ENCODE results near the gene VTI1A. TPM values are rescaled to one million over a fixed set of nuclear protein-coding genes. Genes with fewer than 3 reads are reported as not detected.

VTI1A gene
- total RNA-seq, 2 experiments from 2014 or later: 39.0 to 54.6 TPM

GRCh38 chr10:112519133-112519761 lies 72.2 kb downstream of the VTI1A start:
- ATAC-seq (peak; percentile 99), DNase-seq (peak; percentile 48)
- peaks cover 5% of the 10 kb centered on the region for H3K36me3 Mint-ChIP-seq
- peaks cover 22% of the 10 kb centered on the region for H3K4me1 Mint-ChIP-seq
- H3K27ac Mint-ChIP-seq: no peak overlapping the region
- peaks cover 4% of the 10 kb centered on the region for H3K27me3 Mint-ChIP-seq
- H3K4me3 Mint-ChIP-seq: no peak overlapping the region
- CTCF ChIA-PET: interaction anchor here (0.7 to 1.2 kb wide), 2 partner anchors 10 to 866 kb away, joined by 3 read pairs; no protein-coding TSS in a partner anchor
- H3K9me3 Mint-ChIP-seq (ENCODE audit: low read depth): no peaks in the 10 kb centered on the region

- DNase-seq: no peak
- no peak for ATAC-seq
- Mint-ChIP-seq H3K9me3 (ENCODE audit: low read depth) (no peaks in the 10 kb centered on the region), H3K4me1 (peaks cover 36% of the 10 kb centered on the region), H3K27ac (no peak overlapping the region), H3K27me3 (peaks cover 4% of the 10 kb centered on the region), H3K36me3 (peaks cover 4% of the 10 kb centered on the region), H3K4me3 (no peak overlapping the region)
- CTCF ChIA-PET: interaction anchor here (1.3 kb wide), 1 partner anchor 10 kb away, joined by 4 read pairs; no protein-coding TSS in a partner anchor
Observed at GRCh38 chr10:112520914-112521313, 73.9 kb downstream of the VTI1A start.

GRCh38 chr10:112524641-112525040 lies 77.6 kb downstream of the VTI1A start:
- H3K36me3 Mint-ChIP-seq: peaks cover 13% of the 10 kb centered on the region
- CTCF ChIA-PET: no interaction called here

DNA sequence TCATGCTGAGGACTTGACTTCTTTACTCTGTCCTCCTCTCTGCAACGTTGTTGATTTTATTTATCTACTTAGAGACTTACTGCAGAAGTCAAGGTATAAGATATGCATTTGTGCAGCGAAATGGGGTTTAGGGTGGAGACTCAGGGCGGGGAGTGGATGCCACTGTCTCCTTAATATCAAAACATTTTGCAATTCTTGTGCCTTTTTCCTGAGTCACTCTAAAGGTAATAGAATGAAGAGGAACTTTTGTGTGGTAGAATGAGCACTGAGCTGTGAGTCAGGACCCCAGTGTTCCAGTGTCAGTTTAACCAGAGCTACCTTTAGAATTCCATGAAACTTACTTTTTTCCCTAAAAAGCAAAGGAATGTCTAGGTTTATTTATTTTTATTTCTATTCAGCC lies 78.2 kb downstream of the VTI1A start:
- ATAC-seq (no peak), DNase-seq (no peak)
- Mint-ChIP-seq H3K9me3 (ENCODE audit: low read depth) (no peaks in the 10 kb centered on the region), H3K4me1 (peaks cover 26% of the 10 kb centered on the region), H3K36me3 (peaks cover 17% of the 10 kb centered on the region), H3K4me3 (no peak overlapping the region), H3K27me3 (peaks cover 4% of the 10 kb centered on the region), H3K27ac (no peak overlapping the region)
- CTCF ChIA-PET: no interaction called here

More at GRCh38 chr10:112524641-112525040, 77.6 kb downstream of the VTI1A start:
- peaks cover 27% of the 10 kb centered on the region for H3K4me1 Mint-ChIP-seq
- H3K27me3 Mint-ChIP-seq: peaks cover 4% of the 10 kb centered on the region
- no peak overlapping the region for H3K27ac Mint-ChIP-seq
- H3K9me3 Mint-ChIP-seq (ENCODE audit: low read depth): no peaks in the 10 kb centered on the region
- DNase-seq (no peak), ATAC-seq (no peak)
- no peak overlapping the region for H3K4me3 Mint-ChIP-seq

DNA sequence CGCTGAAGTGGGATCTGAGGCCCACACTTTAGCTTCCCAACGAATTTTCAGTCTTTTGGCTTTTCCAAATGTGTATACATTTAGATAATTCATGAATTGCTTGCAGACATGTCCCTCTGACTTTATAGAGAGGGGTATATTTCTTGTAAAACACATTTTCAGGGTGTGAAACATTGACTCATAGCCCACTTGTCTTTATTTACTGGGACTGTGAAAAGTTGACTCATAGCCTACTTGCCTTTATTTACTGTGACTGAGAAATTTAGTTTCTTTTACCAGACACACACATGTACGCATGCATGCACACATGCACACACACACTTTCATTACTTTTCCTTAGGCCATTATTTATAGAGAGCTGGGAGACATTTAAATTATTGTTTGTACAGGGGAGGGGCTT lies 79.1 kb downstream of the VTI1A start:
- H3K9me3 Mint-ChIP-seq (ENCODE audit: low read depth): peaks cover 5% of the 10 kb centered on the region
- H3K36me3 Mint-ChIP-seq: peaks cover 24% of the 10 kb centered on the region
- no peak overlapping the region for H3K4me3 Mint-ChIP-seq

GRCh38 chr10:112526906-112527305 lies 79.9 kb downstream of the VTI1A start:
- H3K27me3 Mint-ChIP-seq: peaks cover 4% of the 10 kb centered on the region
- peaks cover 5% of the 10 kb centered on the region for H3K9me3 Mint-ChIP-seq (ENCODE audit: low read depth)
- ATAC-seq (no peak), DNase-seq (no peak)
- H3K27ac Mint-ChIP-seq: no peak overlapping the region
- no peak overlapping the region for H3K4me3 Mint-ChIP-seq
- peaks cover 38% of the 10 kb centered on the region for H3K4me1 Mint-ChIP-seq
- H3K36me3 Mint-ChIP-seq: peaks cover 26% of the 10 kb centered on the region
- CTCF ChIA-PET: no interaction called here

More for the DNA sequence above, 79.1 kb downstream of the VTI1A start:
- DNase-seq (no peak), ATAC-seq (peak; percentile 91)
- H3K4me1 Mint-ChIP-seq: peaks cover 32% of the 10 kb centered on the region
- H3K27me3 Mint-ChIP-seq: peaks cover 4% of the 10 kb centered on the region
- CTCF ChIA-PET: interaction anchor here (0.7 kb wide), 1 partner anchor 1641 kb away, joined by 3 read pairs; no protein-coding TSS in a partner anchor
- no peak overlapping the region for H3K27ac Mint-ChIP-seq

- Mint-ChIP-seq H3K4me1 (peaks cover 47% of the 10 kb centered on the region), H3K27me3 (peaks cover 5% of the 10 kb centered on the region), H3K36me3 (peaks cover 32% of the 10 kb centered on the region), H3K9me3 (ENCODE audit: low read depth) (peaks cover 5% of the 10 kb centered on the region), H3K4me3 (no peak overlapping the region), H3K27ac (no peak overlapping the region)
- DNase-seq: no peak
- CTCF ChIA-PET: no interaction called here
- ATAC-seq: no peak
Observed at GRCh38 chr10:112528235-112528634, 81.2 kb downstream of the VTI1A start.

GRCh38 chr10:112531421-112531820 lies 84.4 kb downstream of the VTI1A start:
- H3K36me3 Mint-ChIP-seq: peaks cover 34% of the 10 kb centered on the region
- peak overlapping the region; percentile 72 for H3K27ac Mint-ChIP-seq
- peaks cover 5% of the 10 kb centered on the region for H3K9me3 Mint-ChIP-seq (ENCODE audit: low read depth)
- peaks cover 9% of the 10 kb centered on the region for H3K27me3 Mint-ChIP-seq
- ATAC-seq (no peak), DNase-seq (no peak)
- CTCF ChIA-PET: interaction anchor here (0.9 to 1.1 kb wide), 2 partner anchors 21 to 24 kb away, joined by 3 read pairs; no protein-coding TSS in a partner anchor
- peak overlapping the region; percentile 63 for H3K4me3 Mint-ChIP-seq
- peaks cover 38% of the 10 kb centered on the region for H3K4me1 Mint-ChIP-seq

- H3K9me3 Mint-ChIP-seq (ENCODE audit: low read depth): peaks cover 5% of the 10 kb centered on the region
- H3K36me3 Mint-ChIP-seq: peaks cover 31% of the 10 kb centered on the region
- peak overlapping the region; percentile 63 for H3K4me3 Mint-ChIP-seq
- DNase-seq: no peak
- H3K27me3 Mint-ChIP-seq: peaks cover 9% of the 10 kb centered on the region
- peaks cover 33% of the 10 kb centered on the region for H3K4me1 Mint-ChIP-seq
- peak overlapping the region; percentile 72 for H3K27ac Mint-ChIP-seq
- CTCF ChIA-PET: interaction anchor here (0.8 to 1.8 kb wide), 4 partner anchors 11 to 853 kb away, joined by 3 to 4 read pairs (median 3); no protein-coding TSS in a partner anchor
- ATAC-seq: peak; percentile 88
Observed at GRCh38 chr10:112532189-112532588, 85.2 kb downstream of the VTI1A start.

GRCh38 chr10:112532956-112533355 lies 85.9 kb downstream of the VTI1A start:
- Mint-ChIP-seq H3K36me3 (peaks cover 34% of the 10 kb centered on the region), H3K27me3 (peaks cover 9% of the 10 kb centered on the region), H3K27ac (no peak overlapping the region), H3K9me3 (ENCODE audit: low read depth) (peaks cover 5% of the 10 kb centered on the region), H3K4me3 (no peak overlapping the region), H3K4me1 (peaks cover 33% of the 10 kb centered on the region)
- ATAC-seq (no peak), DNase-seq (no peak)
- CTCF ChIA-PET: interaction anchor here (0.8 to 1.8 kb wide), 3 partner anchors 10 to 852 kb away, joined by 3 to 4 read pairs (median 3); no protein-coding TSS in a partner anchor

DNA sequence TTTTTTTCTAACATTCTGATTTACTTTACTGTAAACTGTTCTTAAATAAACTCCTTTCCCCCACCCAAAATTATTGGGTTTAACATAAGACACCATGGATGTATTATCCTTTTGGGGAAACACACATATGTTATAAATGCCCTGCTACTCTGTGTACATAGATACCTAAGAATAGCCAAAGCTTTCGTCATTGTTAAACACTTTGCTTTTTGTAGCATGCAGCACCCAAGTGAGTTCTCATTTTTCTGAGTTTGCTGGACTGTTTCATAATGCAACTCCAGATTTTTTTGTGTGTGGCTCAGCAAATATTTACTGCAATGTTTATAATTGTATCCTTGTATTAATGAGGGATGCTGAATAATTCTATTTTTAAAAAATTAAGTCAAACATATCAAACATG lies 86.9 kb downstream of the VTI1A start:
- H3K9me3 Mint-ChIP-seq (ENCODE audit: low read depth): peaks cover 5% of the 10 kb centered on the region
- CTCF ChIA-PET: interaction anchor here (1.8 kb wide), 1 partner anchor 851 kb away, joined by 4 read pairs; no protein-coding TSS in a partner anchor
- H3K27ac Mint-ChIP-seq: no peak overlapping the region
- DNase-seq (no peak), ATAC-seq (no peak)
- H3K36me3 Mint-ChIP-seq: peaks cover 34% of the 10 kb centered on the region
- H3K4me1 Mint-ChIP-seq: peaks cover 33% of the 10 kb centered on the region
- no peak overlapping the region for H3K4me3 Mint-ChIP-seq
- H3K27me3 Mint-ChIP-seq: peaks cover 9% of the 10 kb centered on the region

DNA sequence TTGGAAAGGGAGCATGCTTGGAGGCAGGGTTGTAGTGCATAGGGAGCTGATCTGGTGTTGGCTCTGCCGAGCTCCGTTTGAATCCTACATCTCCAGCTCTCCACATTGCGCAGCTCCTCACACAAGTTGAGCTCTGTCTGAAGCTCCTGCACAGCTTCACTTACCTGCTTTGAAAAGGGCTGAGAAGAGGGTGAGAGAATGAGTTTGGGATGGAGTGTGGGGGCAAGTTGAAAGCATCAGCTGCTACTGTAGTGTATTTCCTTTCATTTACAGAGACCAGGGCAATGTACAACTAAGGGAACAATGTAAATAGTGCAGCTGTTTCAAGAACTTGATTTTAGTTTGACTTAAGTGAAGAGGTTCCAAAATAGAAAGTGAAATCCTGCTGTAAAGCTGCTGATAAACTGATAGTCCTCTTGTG lies 88.5 kb downstream of the VTI1A start:
- peak overlapping the region; percentile 10 for H3K27ac Mint-ChIP-seq
- CTCF ChIA-PET: interaction anchor here (0.6 kb wide), 2 partner anchors 60 to 336 kb away, joined by 3 to 5 read pairs; no protein-coding TSS in a partner anchor
- H3K4me1 Mint-ChIP-seq: peaks cover 32% of the 10 kb centered on the region

GRCh38 chr10:112536663-112537062 lies 89.6 kb downstream of the VTI1A start:
- no peak overlapping the region for H3K27ac Mint-ChIP-seq
- no peaks in the 10 kb centered on the region for H3K9me3 Mint-ChIP-seq (ENCODE audit: low read depth)
- H3K4me3 Mint-ChIP-seq: no peak overlapping the region
- peaks cover 23% of the 10 kb centered on the region for H3K4me1 Mint-ChIP-seq
- peaks cover 33% of the 10 kb centered on the region for H3K36me3 Mint-ChIP-seq
- ATAC-seq (no peak), DNase-seq (no peak)
- H3K27me3 Mint-ChIP-seq: peaks cover 9% of the 10 kb centered on the region
- CTCF ChIA-PET: no interaction called here

More for the DNA sequence above, 88.5 kb downstream of the VTI1A start:
- DNase-seq (no peak), ATAC-seq (no peak)
- Mint-ChIP-seq H3K4me3 (no peak overlapping the region), H3K9me3 (ENCODE audit: low read depth) (peaks cover 4% of the 10 kb centered on the region), H3K36me3 (peaks cover 39% of the 10 kb centered on the region), H3K27me3 (peaks cover 9% of the 10 kb centered on the region)

GRCh38 chr10:112538168-112538567 lies 91.2 kb downstream of the VTI1A start:
- Mint-ChIP-seq H3K4me3 (no peak overlapping the region), H3K4me1 (peaks cover 13% of the 10 kb centered on the region), H3K27me3 (peaks cover 5% of the 10 kb centered on the region), H3K9me3 (ENCODE audit: low read depth) (no peaks in the 10 kb centered on the region), H3K36me3 (peaks cover 39% of the 10 kb centered on the region), H3K27ac (no peak overlapping the region)
- no peak for DNase-seq
- CTCF ChIA-PET: no interaction called here
- ATAC-seq: no peak

All from activated CD8-positive, alpha-beta memory T cell treated with anti-CD3 and anti-CD28 coated beads, Interleukin-2, amount 10 ng/mL, durations not matched to agents 7 days and 5 days (primary cell).